Subcutaneous abdominal adipose tissue (tissue), 5 donors: ENCODE measurements around the gene TMC6.
"Not testable (repeated sequence)": the region's sequence is repeated elsewhere in the genome, so short reads cannot be mapped to it uniquely, and the experiment has no call there.

Experiments used
- H3K27ac ChIP-seq: one replicate; pipeline ENCODE4 v1.7.0; 2013; ENCODE audit warnings: low read depth, mild to moderate bottlenecking, inconsistent platforms, low read length, moderate library complexity
- H3K27me3 ChIP-seq, 5 donors: one replicate each; pipeline ENCODE4 v1.7.0; 2013; ENCODE audit warnings: low read length in 5 of 5, inconsistent platforms in 1 of 5; ENCODE audit not compliant: control insufficient read depth in 5 of 5, insufficient read depth in 4 of 5
- H3K36me3 ChIP-seq, 5 donors: one replicate each; pipeline ENCODE4 v1.7.0; 2013; ENCODE audit warnings: low read length in 5 of 5; ENCODE audit not compliant: control insufficient read depth in 5 of 5, insufficient read depth in 5 of 5
- H3K4me1 ChIP-seq, 5 donors: one replicate each; pipeline ENCODE4 v1.7.0; 2013; ENCODE audit warnings: low read length in 5 of 5, mild to moderate bottlenecking in 3 of 5, moderate library complexity in 1 of 5; ENCODE audit not compliant: control insufficient read depth in 5 of 5, insufficient read depth in 5 of 5
- H3K4me3 ChIP-seq, 5 donors: one replicate each; pipeline ENCODE4 v1.7.0; 2013; ENCODE audit warnings: low read length in 5 of 5, low read depth in 1 of 5
- H3K9ac ChIP-seq, 5 donors: one replicate each; pipeline ENCODE4 v1.7.0; 2013; ENCODE audit warnings: low read length in 5 of 5, mild to moderate bottlenecking in 4 of 5, moderate library complexity in 3 of 5
- H3K9me3 ChIP-seq, 5 donors: one replicate each; pipeline ENCODE4 v1.7.0; 2013; ENCODE audit warnings: low read length in 5 of 5; ENCODE audit not compliant: control insufficient read depth in 5 of 5
- donor health status: healthy.
- donor health status: healthy.
- donor health status: healthy.
- donor health status: healthy.
- donor health status: healthy.

Gene TMC6

DNA sequence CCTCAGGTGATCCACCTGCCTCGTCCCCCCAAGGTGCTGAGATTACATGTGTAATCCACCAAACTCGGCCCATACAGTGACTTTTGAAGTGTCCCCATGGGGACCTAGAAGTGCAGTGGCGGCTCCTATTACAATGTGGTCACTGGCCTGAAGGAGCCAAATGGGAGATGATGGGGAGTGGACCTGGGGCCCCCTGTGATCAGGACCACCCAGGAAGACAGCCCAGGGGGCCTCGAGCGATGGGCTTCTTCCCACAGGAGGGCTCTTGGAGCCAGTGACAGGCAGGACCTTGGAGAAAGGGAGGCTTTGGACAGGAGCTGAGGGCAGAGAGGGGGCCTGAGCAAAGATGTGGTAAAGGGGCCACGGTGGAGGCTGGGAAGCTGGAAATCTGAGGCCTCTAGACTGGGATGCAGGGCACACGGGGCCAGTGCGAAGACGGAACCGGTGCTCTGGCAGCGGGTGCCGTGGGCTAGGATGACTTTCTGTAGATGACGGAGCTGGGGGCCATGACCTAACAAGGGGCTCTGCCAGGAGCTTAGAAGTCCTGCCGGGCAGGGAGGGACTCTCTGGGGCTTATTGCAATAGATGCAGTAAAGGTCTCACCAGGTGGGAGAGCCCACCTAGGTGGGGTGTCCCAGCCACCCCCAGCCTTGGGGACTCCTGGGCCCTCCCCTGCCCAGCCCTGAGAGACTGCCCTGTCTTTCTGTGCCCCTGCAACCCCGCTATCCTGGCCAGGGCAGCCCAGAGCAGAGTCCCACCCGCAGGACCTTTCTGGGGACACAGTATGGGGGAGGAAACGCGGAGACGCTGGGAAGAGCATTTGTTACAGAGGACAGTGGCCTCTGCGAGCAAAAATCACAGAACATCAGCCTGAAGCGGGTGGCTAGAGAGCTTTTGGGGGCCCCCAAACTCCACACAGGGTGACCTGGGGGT lies 14.9 kb upstream of the TMC6 start:
- Histone ChIP-seq H3K4me3 (no peak overlapping the region), H3K9me3 (no peaks in the 10 kb centered on the region), H3K4me1 (peaks cover 17 to 63% (median 49%) of the 10 kb centered on the region in 5 donors), H3K9ac (peak overlapping the region in 2 of 5 donors; percentile 36 to 37), H3K27ac (peak overlapping the region; percentile 86), H3K36me3 (peaks cover 0 to 3% (median 0%) of the 10 kb centered on the region in 5 donors), H3K27me3 (no peaks in the 10 kb centered on the region)

DNA sequence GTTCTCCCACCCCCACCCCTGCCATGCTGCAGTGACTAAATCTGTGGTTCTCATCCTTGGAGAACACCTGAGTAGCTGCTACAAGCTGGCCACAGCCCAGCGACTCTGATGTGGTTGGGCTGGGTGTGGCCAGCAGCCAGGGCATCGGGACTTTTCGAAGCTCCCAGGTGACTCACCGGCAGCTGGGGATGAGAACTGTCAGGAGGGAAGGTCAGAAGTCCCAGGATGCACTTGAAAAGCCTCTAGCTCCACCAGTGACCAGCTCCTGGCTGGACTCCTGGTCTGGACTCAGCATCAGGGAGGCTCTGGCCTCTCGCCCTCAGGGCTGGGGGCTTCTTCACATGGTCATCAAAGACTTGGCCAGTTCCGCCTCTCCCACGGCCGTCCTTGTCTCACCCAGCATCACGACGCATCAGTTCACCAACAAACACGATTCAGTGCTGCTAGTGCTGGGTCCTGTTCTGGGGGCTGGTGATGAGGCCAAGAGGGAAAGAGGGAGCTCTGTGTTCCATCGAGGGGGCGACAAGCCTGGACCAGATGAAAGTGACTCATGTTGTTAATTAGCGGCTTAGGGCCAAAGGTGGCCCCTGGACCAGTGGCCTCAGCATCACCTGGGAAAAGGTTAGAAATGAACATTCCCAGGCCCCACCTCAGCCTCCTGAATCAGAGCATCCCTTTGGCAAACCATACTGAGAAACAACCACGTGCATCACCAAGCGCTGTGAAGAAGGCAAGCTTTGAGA lies 13.7 kb upstream of the TMC6 start:
- Histone ChIP-seq H3K27me3 (no peaks in the 10 kb centered on the region), H3K9me3 (no peaks in the 10 kb centered on the region), H3K36me3 (peaks cover 0 to 3% (median 0%) of the 10 kb centered on the region in 5 donors), H3K27ac (no peak overlapping the region), H3K9ac (no peak overlapping the region), H3K4me3 (no peak overlapping the region), H3K4me1 (peaks cover 17 to 69% (median 50%) of the 10 kb centered on the region in 5 donors)

DNA sequence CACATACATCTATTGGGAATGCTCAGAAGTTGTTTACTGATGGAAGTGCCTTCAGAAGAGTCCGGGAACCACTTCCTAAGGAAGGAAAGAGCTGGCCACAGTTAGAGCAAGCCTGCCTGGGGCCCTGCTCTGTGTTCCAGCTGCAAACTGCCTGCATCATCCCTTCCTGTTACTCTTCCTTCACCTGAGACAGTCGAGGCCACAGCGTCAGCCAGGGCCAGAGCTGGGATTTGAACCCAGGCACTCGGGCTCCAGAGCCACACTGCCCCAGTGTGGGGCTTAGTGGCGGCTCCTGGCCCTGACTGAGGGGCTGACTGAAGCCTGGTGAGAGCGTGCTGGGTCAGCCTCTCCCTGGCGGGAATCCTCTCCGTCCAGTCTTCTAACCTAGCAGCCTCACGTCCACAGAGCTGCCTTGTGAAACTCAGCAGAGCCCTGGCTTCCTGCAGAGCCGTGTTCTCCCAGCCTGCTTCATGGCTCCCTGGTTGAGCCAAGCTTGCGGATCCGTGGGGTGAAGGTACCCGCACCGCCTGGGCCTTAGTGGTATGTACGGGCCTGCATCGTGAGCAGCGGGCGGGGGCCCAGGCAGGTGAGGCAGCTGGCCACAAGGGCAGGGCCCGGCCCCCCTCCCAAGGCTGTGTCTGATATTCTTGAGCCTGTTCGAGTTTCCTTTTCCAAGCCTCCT lies 13.0 kb upstream of the TMC6 start:
- Histone ChIP-seq H3K4me1 (peaks cover 17 to 70% (median 53%) of the 10 kb centered on the region in 5 donors), H3K4me3 (peak overlapping the region in 1 of 5 donors; percentile 55), H3K36me3 (peaks cover 0 to 3% (median 0%) of the 10 kb centered on the region in 5 donors), H3K27me3 (no peaks in the 10 kb centered on the region), H3K9ac (peak overlapping the region in 2 of 5 donors; percentile 13 to 33), H3K27ac (no peak overlapping the region), H3K9me3 (no peaks in the 10 kb centered on the region)

DNA sequence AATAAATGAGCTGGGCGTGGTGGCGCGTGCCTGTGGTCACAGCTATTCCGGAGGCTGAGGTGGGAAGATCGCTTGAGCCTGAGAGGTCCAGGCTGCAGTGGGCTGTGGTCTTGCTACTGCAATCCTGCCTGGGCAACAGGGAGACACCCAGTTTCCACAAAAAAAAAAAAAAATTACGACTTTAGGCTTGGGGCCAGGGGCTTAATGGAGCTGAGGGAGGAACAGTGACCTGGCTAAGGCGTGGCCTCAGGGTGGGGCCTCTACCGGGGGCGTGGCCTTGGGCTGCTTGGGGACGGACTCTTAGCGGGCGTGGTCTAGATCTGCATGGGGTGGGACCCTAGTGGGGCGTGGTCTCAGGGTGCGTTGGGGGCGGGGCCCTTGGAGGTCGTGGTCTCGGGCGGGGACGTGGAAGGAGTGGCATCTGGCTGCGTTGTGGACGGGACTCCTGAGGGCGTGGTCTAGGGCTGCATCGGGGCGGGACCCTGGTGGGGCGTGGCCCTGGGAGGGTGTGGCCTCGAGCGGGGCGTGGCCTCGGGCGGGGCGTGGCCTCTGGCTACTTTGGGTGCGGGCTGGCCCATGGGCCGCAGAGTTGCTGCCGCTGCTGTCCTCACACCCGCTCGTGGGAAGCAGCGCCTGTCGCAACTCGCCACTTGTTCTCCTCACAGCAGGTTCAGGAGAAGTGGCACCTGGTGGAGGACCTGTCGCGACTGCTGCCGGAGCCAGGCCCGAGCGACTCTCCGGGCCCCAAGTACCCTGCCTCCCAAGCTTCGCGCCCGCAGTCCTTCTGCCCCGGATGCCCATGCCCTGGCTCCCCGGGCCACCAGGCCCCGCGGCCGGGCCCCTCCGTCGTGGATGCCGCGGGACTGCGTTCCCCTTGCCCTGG lies 11.9 kb upstream of the TMC6 start:
- Histone ChIP-seq H3K36me3 (peaks cover 0 to 3% (median 0%) of the 10 kb centered on the region in 5 donors), H3K9me3 (no peaks in the 10 kb centered on the region), H3K27me3 (no peaks in the 10 kb centered on the region), H3K9ac (peak overlapping the region in 3 of 5 donors; percentile 25 to 45 (median 25)), H3K4me3 (peak overlapping the region in 4 of 5 donors; percentile 23 to 55 (median 41)), H3K27ac (no peak overlapping the region), H3K4me1 (peaks cover 17 to 60% (median 44%) of the 10 kb centered on the region in 5 donors)

GRCh38 chr17:78139861-78140168 lies 11.3 kb upstream of the TMC6 start:
- not testable (repeated sequence) for H3K27ac ChIP-seq, H3K36me3 ChIP-seq, H3K4me3 ChIP-seq, H3K27me3 ChIP-seq, H3K9ac ChIP-seq, H3K9me3 ChIP-seq
- H3K4me1 ChIP-seq = peaks cover 12 to 54% (median 38%) of the 10 kb centered on the region in 5 donors

- Histone ChIP-seq H3K36me3 (peaks cover 0 to 9% (median 0%) of the 10 kb centered on the region in 5 donors), H3K27ac (no peak overlapping the region), H3K9ac (no peak overlapping the region), H3K4me1 (peaks cover 6 to 52% (median 34%) of the 10 kb centered on the region in 5 donors), H3K27me3 (no peaks in the 10 kb centered on the region), H3K9me3 (no peaks in the 10 kb centered on the region), H3K4me3 (no peak overlapping the region)
Measured at GRCh38 chr17:78138204-78139060, 9.9 kb upstream of the TMC6 start.

GRCh38 chr17:78137392-78138203 lies 9.0 kb upstream of the TMC6 start:
- Histone ChIP-seq H3K27me3 (no peaks in the 10 kb centered on the region), H3K9ac (no peak overlapping the region), H3K4me1 (peaks cover 6 to 58% (median 34%) of the 10 kb centered on the region in 5 donors), H3K27ac (no peak overlapping the region), H3K9me3 (no peaks in the 10 kb centered on the region), H3K4me3 (no peak overlapping the region), H3K36me3 (peaks cover 0 to 9% (median 0%) of the 10 kb centered on the region in 5 donors)

- H3K27me3 ChIP-seq = peaks cover 0 to 4% (median 0%) of the 10 kb centered on the region in 5 donors
- no peaks in the 10 kb centered on the region for H3K9me3 ChIP-seq
- no peak overlapping the region for H3K27ac ChIP-seq
- H3K36me3 ChIP-seq = peaks cover 0 to 6% (median 0%) of the 10 kb centered on the region in 5 donors
- H3K4me3 ChIP-seq = no peak overlapping the region
- no peak overlapping the region for H3K9ac ChIP-seq
- H3K4me1 ChIP-seq = peaks cover 6 to 55% (median 36%) of the 10 kb centered on the region in 5 donors
Measured at GRCh38 chr17:78135858-78136500, 7.4 kb upstream of the TMC6 start.
